Activated CD8-positive, alpha-beta memory T cell treated with anti-CD3 and anti-CD28 coated beads for 48 hours (primary cell): Measurements from ENCODE around the gene SAXO2.
"Not testable (repeated sequence)": the region's sequence is repeated elsewhere in the genome, so short reads cannot be mapped to it uniquely, and the experiment has no call there.

Experiments
- DNase-seq, 3 experiments: peaks; one replicate each; pipeline ENCODE4 v3.0.0-alpha.2; 2020; ENCODE audit warnings: low read depth in 2 of 3, low spot score in 2 of 3

SAXO2 gene

DNA sequence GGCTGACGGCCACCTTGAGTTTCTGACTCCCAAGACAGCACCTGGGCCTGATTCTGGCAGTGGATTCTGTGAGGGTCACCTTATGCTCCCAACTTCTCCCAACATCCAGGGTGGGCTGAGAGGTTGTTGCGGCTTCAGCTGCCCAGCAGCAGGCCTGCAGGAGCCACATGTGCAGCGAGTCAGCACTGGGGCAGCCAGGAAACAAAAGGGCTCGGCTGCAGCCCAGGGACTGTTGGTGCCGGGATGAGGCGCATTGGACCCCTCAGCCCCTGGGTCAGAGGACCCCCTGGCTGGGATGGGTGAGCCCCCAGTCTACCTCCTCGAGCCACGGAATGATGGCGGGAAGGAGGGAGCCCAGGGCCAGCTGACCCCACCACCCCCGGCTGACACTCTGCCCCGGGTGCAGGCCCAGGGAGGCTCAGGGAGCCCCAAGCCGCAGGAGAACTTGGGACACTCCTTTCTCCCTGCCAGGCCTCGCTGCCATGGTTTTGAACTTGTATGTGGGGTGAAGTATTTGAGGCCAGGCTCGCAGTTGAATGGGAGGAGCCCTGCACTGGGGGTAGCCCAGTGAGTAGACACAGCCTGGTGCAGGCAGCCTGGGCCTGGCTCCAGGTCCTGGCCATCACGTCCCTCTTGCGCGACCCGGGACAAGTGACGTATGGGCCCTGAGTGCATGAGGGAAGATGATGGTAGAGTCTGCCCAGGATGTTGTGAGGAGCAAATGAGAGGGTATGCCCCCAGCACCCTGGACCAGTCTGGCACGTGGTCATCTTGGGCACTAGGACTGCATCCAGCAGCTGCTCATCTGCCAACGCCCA lies 51.5 kb downstream of the SAXO2 start:
- DNase-seq, result not testable (repeated sequence)

DNA sequence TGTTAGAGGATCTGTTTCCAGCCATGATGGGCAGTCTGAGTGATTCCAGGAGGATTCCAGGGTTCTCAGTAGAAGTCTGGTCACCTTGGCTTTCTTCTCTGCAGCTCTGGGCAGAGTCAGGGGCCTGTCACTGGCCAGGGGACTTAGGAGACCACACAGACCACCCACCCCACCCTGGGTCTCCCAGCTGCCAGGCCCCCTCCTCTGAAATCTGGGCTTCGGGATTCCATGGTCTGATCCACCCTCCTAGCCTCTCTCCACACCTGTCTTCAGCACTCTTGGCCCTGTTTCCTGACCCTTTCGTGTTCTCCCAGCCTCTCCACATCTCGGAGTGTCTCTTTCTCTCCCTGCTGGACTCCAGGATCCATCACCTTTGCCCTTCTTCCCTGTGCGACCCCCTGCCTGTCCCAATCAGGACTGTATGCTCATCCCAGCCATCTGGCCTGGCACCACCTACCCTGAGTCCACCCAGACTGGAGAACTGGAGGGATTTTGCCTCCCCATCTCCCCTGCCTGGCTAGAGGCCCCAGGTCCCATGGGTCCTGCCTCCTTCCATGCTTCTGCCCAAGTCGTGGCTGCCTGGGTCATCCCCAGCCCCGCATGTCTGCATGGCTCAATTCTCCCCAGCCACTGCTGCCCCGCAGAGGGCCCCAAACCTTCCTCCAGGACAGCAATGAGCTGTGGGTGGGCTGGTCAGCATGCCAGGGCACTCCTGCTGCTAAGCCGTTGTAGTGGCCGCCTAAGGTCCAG lies 52.3 kb downstream of the SAXO2 start:
- DNase-seq, result no peak

DNA sequence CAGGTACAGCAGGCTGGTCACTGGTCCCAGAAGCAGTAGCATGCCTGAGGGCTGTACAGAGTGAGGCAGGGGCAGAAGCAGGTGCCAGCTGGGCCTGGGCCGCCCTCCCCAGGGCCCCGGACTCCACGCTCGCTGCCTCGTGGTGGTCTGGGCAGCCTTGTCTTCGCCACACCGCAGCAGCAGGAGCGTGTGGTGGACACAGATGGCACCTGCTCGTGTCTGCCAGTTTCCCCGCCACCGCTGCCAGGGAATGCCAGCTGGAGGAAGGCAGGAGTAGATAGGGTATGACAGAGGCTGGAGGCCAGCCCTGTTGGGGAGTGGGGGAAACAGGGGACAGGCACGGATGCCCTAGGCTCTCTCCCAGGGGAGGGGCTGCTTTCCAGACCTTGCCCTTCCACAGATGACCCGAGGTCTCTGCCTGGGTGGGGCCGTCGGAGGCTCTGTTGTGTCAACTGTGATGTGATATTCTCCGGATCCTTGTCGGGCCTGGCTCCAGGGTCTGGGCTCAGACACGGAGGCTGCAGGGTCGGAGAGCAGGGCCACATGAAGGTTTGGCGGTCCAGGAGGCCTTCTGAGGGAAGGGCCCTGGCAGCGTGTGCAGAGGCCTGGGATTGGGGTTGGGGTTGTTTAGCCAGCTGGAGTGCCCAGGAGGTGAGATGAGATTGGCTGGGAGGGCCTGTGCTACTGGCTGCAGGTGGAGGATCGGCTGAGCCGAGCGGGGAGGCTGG lies 53.1 kb downstream of the SAXO2 start:
- no peak for DNase-seq

DNA sequence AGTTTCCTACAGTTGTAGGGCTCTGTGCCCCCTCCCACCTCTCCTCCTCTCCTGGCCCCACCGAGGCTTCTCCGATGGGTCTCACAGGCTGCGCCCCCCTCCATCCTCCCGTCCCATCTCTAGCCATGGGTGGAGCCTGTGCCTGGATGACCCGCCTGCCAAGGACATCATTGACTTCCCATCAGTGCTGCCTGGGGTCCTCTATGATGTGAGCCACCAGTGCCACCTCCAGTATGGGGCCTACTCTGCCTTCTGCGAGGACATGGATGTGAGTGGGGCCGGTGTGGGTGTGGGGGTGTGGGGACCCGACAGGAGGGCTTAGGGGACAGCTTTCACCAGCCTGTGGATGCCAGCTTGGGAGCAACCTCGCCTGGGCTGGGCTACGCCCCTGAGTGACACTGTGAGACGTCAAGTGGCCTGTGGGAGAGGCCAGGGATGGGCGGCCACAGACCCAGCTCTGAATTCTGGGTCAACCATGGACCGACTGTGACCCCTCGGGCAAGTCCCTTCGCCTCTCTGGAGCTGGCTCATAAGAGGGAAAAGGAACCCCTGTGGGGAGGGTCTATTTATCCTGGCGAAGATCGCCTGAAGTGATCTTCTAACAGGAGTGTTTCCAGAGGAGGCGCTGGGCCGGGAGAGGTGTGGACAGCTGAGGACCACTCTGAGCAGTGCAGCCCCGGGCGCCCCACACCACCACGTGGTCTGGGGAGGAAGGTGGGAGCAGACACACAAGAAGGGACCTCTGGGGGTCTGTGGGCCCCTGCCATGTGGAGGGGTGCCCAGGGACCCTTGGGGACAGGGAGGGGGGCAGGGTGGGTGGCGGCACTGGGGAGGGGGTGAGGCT lies 53.9 kb downstream of the SAXO2 start:
- not testable (repeated sequence) for DNase-seq

DNA sequence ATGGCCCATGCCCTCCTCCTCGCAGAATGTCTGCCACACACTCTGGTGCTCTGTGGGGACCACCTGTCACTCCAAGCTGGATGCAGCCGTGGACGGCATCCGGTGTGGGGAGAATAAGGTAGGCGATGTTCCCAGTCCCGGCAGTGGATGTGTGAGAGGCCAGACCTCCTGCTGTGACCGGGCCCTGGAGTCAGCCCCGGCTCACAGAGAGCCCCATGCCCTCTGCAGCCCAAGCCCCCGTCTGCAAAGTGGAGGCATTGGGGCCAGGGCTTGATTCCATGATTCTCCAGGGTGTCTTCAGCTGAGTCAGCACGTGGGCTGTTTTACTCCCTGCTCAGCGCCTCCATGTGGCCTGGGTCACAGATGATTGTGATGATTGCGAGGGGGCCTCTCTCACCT lies 54.5 kb downstream of the SAXO2 start:
- no peak for DNase-seq

DNA sequence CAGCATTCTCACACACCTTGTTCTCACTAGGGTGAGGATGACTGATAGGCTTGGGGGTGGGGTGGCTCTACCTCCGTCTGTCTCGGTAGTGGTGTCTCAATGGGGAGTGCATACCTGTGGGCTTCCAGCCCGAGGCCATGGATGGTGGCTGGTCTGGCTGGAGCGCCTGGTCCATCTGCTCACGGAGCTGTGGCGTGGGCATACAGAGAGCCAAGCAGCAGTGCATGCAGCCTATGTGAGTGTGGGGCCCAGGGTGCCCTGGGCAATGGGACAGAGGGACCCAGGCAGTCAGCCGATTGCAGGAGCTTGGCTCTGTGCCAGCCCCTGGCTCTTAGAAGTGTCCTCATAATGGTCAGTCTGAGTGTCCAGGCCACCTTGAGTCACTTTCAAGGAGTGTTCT lies 54.9 kb downstream of the SAXO2 start:
- DNase-seq, result not testable (repeated sequence)

DNA sequence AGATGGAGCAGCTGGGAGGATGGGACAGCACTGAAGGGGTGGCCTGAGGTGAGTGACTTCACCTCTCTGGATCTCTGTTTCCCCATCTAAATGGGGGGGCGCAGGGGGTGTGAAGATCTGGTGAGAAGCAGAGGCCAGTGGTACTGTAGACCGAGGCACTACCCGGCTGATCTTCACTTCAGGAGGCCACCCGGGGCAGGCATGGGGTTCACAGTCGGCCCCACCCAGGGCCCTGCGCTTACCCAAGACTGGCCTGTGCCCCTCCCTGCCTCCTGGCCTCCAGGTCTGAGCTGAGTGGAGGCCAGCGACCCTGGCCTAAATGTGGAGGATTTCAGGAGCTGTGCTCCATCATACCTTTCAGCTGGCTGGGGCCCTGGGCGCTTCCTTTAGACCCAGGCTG lies 55.7 kb downstream of the SAXO2 start:
- not testable (repeated sequence) for DNase-seq

DNA sequence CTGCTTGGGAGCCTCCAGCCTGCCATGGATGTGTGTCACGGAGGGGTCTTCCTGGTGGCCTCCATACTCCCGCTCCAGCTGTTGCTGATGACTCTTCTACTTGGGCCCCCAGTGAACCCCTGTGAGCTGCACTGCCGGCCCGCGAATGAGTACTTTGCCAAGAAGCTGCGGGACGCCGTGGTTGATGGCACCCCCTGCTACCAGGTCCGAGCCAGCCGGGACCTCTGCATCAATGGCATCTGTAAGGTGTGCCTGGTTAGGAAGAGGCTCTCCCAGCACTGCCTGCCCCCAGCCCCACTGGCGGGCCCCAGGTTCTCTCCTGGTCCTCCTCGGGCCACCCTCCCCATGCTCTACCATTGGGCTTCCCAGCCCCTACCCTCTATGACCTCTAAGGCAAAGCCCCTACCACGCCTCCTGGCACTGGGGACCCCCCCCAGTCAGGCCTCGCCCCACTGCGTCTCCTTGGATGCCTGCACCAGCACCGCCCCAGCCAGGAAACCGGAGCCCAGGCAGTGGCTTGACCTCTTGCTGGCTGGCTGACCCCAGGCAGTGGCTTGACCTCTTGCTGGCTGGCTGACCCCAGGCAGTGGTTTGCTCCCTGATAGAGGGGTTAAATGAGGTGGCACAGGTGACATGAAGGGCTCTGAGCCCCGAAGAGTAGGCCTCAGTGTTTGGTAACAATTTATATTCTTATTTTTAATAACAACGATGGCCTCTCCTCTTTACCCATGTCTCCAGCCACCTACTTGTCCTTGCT lies 57.1 kb downstream of the SAXO2 start:
- not testable (repeated sequence) for DNase-seq

DNA sequence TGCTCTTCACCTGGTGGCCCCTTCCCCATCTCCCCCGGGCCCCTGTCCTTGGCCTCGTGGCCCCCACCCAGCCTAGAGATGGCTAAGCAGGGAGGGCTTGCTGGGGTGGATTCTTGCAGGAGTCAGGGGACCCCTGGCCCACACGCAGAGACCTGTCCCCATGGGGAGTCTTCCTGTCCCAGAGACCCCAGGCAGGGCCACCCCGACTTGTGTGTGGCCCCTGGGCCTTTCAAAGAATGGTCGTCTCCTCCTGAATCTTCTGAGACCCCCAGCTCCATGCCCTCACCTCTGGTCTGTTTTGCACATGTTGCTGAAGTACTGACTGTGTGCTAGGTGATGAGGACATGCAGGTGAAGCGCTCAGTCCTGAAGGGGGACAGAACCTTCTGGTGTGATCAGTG lies 58.2 kb downstream of the SAXO2 start:
- DNase-seq, result not testable (repeated sequence)

DNA sequence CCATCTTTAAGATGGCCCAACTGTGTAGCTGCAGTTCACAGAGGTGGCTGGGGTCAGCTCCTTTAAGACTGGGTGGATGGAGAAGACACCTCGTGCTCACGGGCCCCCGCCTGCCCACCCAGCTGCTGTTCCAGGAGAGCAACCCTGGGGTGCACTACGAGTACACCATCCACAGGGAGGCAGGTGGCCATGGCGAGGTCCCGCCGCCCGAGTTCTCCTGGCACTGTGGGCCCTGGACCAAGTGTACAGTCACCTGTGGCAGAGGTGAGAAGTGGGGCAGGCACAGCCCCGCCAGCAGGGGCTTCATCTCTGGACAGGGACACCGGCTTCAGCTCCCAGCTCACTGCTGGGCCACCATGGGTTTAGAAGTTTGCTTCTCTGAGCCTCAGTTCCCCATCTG lies 59.9 kb downstream of the SAXO2 start:
- not testable (repeated sequence) for DNase-seq

DNA sequence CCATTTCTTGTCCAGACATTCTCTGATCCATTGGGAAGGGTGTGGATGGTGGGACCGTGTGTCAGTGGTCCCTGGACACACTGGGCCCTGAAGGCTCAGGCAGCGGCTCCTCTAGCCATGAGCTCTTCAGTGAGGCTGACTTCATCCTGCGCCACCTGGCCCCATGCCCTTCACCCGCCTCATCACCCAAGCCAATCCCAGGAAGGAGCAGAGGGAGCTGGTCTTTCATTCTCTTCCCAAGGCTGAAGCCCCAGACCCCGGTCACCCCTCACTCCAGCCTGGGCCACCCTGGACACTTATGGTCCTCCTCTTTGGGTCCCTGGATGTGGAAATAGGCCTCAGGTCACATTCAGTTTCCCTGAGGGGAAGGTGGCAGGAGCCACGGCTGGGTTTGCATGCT lies 62.2 kb downstream of the SAXO2 start:
- not testable (repeated sequence) for DNase-seq

DNA sequence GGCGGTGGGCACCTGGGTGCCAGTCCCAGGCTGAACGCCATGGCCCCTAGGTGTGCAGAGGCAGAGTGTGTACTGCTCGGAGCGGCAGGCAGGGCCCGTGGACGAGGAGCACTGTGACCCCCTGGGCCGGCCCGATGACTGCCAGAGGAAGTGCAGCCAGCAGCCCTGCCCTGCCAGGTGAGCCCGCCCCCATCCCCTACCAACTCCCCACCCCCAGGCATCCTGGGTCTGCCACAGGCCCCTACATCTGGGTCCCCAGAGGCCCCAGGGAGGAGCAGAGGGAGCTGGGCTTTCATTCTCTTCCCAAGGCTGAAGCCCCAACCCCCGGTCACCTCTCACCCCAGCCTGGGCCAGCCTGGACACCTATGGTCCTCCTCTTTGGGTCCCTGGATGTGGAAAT lies 63.0 kb downstream of the SAXO2 start:
- DNase-seq, result not testable (repeated sequence)

DNA sequence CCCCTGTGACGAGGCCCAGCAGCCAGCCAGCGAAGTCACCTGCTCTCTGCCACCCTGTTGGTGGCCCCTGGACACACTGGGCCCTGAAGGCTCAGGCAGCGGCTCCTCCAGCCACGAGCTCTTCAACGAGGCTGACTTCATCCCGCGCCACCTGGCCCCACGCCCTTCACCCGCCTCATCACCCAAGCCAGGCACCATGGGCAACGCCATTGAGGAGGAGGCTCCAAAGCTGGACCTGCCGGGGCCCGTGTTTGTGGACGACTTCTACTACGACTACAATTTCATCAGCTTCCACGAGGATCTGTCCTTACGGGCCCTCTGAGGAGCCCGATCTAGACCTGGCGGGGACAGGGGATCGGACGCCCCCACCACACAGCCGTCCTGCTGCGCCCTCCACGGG lies 64.3 kb downstream of the SAXO2 start:
- DNase-seq, result not testable (repeated sequence)

DNA sequence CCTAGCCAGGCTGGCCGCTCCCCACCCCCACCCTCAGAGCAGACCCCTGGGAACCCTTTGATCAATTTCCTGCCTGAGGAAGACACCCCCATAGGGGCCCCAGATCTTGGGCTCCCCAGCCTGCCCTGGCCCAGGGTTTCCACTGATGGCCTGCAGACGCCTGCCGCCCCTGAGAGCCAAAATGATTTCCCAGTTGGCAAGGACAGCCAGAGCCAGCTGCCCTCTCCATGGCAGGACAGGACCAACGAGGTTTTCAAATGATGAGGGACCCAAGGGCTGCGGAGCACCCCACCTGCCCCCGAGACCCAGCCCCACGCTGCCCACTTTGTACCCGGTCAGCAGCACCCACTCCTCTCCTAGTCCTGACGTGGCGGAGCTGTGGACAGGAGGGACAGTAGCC lies 64.8 kb downstream of the SAXO2 start:
- not testable (repeated sequence) for DNase-seq

DNA sequence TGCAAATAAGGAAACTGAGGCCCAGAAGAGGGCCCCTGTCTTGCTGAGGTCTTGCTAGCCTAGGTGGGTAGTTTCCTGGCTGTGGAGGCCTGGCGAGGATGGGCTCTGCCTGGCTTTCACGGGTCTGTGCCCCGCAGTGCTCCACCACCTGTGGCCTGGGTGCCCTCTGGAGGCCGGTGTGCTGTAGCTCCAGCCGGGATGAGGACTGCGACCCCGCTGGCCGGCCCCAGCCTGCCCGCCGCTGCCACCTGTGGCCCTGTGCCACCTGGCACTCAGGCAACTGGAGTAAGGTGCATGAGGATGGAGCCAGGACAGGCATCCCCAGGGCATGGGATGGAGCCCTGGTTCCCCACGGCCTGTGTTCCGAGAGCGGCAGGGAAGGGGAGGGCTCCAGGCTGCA lies 66.4 kb downstream of the SAXO2 start:
- DNase-seq, result not testable (repeated sequence)

DNA sequence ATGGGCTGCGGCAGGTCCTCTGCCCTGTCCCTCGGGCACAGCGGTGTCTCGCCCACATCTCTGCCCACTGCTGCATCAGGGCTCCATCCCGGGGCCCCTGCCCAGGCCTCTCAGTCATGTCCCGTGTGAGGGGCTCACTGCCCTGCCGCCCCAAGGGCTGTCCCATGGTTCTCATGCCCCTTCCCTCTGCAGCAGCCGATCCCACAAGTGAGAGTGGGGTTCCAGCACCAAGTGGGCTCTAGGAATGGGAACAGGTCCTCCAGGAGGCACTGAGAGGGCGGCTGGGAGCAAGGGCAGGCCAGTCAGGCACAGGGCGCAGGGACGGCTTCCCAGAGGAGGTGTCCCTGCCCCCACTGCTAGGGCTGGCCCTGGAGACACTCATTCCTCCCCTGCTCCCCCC lies 68.3 kb downstream of the SAXO2 start:
- not testable (repeated sequence) for DNase-seq

DNA sequence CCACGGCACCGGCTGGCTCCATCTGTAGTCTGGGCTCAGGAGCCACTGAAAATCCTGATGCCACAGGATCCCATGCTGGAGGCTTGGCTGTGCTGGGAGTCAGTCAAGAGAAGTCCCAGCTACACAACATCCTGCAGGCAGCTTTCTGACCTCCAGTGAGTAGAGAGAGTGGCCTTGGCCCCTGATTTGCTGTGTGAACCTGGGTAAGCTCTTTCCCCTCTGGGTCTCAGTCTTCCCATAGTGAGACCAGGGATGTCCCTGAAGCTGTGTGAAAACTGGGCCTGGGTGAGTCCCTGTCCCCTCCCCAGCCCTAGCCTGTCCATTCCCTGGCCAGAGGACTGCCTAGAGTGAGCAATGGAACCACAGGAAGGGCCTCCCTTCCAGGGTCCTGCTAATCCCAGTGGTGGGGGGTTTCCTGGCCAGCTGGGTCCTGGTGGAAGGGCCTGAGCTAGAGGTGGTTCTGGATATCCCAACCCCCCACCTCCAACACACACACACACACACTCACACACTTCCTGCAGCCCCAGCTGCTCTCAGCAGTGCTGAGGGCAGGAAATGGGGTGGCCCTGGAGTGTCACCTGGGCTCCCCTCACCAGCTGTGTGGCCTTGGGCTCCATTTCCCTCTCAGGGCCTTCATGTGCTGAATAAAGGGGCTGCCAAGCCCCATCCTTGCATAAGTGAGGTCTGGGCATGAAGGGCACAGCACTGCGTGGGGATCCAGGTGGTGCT lies 69.1 kb downstream of the SAXO2 start:
- not testable (repeated sequence) for DNase-seq

DNA sequence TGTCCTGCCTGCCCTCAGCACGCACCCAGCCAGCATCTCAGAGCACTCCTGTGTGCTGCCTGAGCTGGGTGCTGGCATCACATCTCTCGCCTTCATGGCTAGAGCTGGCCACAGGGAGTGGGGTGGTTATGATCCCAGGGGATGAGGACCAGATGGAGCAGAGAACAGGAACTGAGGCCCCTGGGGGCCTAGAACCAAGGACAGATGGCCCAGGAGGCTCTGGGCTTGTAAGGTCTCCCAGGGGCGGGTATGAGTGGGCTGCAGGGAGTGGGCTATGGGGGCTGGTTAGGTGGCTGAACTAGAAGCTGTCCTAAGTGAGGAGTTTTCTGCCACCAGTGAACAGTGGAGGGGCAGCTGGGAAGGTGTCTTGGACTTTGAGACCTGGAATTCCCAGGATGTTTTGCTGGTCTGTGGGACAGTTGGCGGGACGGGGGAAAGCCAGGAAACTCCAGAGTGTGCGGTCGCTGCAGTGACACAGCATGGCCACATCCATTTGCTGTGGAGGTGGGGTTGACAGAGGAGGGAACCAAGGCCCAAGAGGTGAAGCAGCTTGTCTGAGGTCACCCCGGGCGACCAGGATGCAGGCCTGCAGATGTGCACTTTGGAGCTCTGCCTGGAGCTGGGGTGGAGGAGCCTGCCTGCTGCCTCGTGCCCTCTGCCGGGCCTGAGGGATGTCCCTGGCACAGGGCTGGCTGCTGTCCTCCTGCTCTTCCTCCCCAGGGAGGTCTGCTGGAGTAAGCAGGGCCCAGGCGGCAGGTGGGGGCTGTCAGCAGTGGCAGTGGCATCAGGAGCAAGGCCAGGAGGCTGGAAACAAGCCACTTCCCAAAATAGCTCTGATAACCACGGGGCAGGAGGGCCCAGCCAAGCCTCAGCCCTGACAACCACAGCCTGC lies 70.3 kb downstream of the SAXO2 start:
- DNase-seq, result not testable (repeated sequence)
